Hepatocyte (in vitro differentiated cells): Measurements from ENCODE around the gene TIFAB. TPM values are rescaled to one million over a fixed set of nuclear protein-coding genes. Genes with fewer than 3 reads are reported as not detected.

Experiments
- DNase-seq: peaks from one replicate; pipeline ENCODE4 v3.0.0-alpha.2; 2016; ENCODE audit warnings: low spot score
- H2AFZ ChIP-seq: fragments of 200-600 bp; sonication (generic); 2 replicates; pipeline ENCODE4 v1.6.0; 2016; ENCODE audit warnings: antibody characterized with exemption, mild to moderate bottlenecking
- H3K27ac ChIP-seq: fragments of 200-600 bp; sonication (generic); 2 replicates; pipeline ENCODE4 v1.5.1; 2016; ENCODE audit warnings: mild to moderate bottlenecking
- H3K27me3 ChIP-seq: fragments of 200-600 bp; sonication (generic); 2 replicates; pipeline ENCODE4 v1.6.1; 2016
- H3K36me3 ChIP-seq: fragments of 200-600 bp; sonication (generic); replicated peaks from 2 replicates; pipeline ENCODE4 v1.5.1; 2016; ENCODE audit warnings: low read depth; ENCODE audit not compliant: insufficient read depth
- H3K4me1 ChIP-seq: fragments of 200-600 bp; sonication (generic); 2 replicates; pipeline ENCODE4 v1.5.1; 2016; ENCODE audit warnings: mild to moderate bottlenecking, moderate library complexity; ENCODE audit not compliant: insufficient read depth
- H3K4me2 ChIP-seq: fragments of 200-600 bp; sonication (generic); 2 replicates; pipeline ENCODE4 v1.6.0; 2016
- H3K4me3 ChIP-seq: fragments of 200-600 bp; sonication (generic); 2 replicates; pipeline ENCODE4 v1.5.1; 2016; ENCODE audit warnings: mild to moderate bottlenecking
- H3K79me2 ChIP-seq: fragments of 200-600 bp; sonication (generic); 2 replicates; pipeline ENCODE4 v1.6.0; 2017; ENCODE audit warnings: mild to moderate bottlenecking
- H3K9me2 ChIP-seq: fragments of 200-600 bp; sonication (generic); replicated peaks from 2 replicates; pipeline ENCODE4 v1.6.0; 2017; ENCODE audit warnings: mild to moderate bottlenecking; ENCODE audit not compliant: insufficient read depth
- H3K9me3 ChIP-seq: fragments of 200-600 bp; sonication (generic); 2 replicates; pipeline ENCODE4 v1.5.1; 2016; ENCODE audit warnings: low read depth, mild to moderate bottlenecking
- H4K20me1 ChIP-seq: fragments of 200-600 bp; sonication (generic); 2 replicates; pipeline ENCODE4 v1.6.0; 2016; ENCODE audit warnings: mild to moderate bottlenecking; ENCODE audit not compliant: insufficient read depth, poor library complexity, severe bottlenecking
- EZH2 ChIP-seq: fragments of 200-600 bp; sonication (generic); IDR thresholded peaks from 2 replicates; pipeline ENCODE4 v1.6.1; 2016; ENCODE audit warnings: antibody characterized with exemption, mild to moderate bottlenecking, borderline replicate concordance
- EZH2phosphoT487 ChIP-seq: fragments of 200-600 bp; sonication (generic); IDR thresholded peaks from one replicate; pipeline ENCODE4 v1.6.1; 2018; ENCODE audit warnings: antibody characterized with exemption, mild to moderate bottlenecking, low read depth, moderate library complexity; ENCODE audit not compliant: unreplicated experiment, severe bottlenecking
- WGBS: methylation state at CpG from one replicate; pipeline ENCODE4 v1.1.6; 2016; ENCODE audit warnings: low lambda C conversion rate; ENCODE audit errors: missing lambda C conversion rate; 5-methylcytosine and 5-hydroxymethylcytosine counted together
- polyA plus RNA-seq: library from polyadenylated mRNA; unstranded; fragments of >200 nt; fragmentation: Nextera tagmentation; extraction: Ambion mirVana; gene quantifications from 2 replicates; pipeline ENCODE4 v1.2.1, GENCODE V29; 2016
- total RNA-seq: library from RNA; depleted of rRNA; stranded (reverse); fragments of >200 nt; gene quantifications from 2 replicates; pipeline ENCODE4 v1.2.3, GENCODE V29; 2014
- TF ChIP-seq, protein P1 (sequence below): fragments of 200-600 bp; sonication (generic); IDR thresholded peaks from 2 replicates; pipeline ENCODE4 v1.5.1; 2016; ENCODE audit warnings: antibody characterized with exemption, mild to moderate bottlenecking; ENCODE audit not compliant: poor library complexity

The TIFAB gene
- total and polyA plus RNA-seq, 2 experiments from 2014 or later = not detected

DNA sequence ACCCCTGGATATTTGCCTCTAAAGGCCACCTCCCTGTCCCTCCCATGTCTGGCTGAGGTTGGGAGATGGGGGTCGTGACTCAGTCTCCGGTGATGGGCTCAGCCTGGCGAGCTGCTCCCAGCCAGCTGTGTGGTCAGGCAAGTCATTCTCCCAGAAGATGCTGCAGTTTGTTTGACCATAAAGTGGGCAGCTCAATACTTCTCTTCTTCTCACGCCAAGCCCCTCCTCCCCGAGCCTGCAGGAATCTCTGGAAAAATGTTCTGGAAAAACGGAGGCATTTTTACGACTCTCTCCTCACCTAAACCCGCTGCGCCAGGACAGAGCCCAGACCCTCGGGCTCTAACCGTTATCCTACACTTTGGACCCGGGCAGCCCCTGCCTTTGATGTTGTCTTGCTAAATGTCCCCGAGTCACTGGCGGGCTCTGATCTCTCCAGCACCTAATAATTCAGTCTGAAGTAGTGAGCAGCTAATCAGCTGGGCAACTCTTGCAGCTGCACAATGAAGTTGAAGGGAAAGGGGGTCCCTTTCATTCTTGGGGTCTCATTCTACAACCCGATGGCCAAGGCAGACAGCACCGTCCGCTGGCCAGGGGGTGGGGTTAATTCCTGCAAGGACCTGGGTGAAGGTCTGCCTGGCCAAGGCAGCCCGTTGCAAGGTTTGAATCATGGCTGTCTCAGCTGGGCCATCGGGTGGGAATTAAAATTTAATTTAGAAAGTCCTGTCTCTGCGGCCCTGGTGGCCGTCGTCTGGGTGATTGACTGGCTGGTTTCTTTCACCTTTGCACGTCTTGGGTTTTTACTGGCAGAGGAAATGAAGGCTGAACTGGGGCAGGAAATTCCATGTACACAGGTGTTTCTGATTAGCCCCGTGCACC, 17.3 kb downstream of the TIFAB start:
- WGBS = 46% methylated on average over 24 of the region's 24 CpGs
- Histone ChIP-seq H3K4me3 (no peak overlapping the region), H3K9me3 (no peaks in the 10 kb centered on the region), H3K79me2 (no peaks in the 10 kb centered on the region), H3K27me3 (no peaks in the 10 kb centered on the region), H3K36me3 (no peaks in the 10 kb centered on the region), H3K9me2 (no peaks in the 10 kb centered on the region), H4K20me1 (no peaks in the 10 kb centered on the region), H2AFZ (no peak overlapping the region), H3K27ac (peak overlapping the region; percentile 28), H3K4me2 (peak overlapping the region; percentile 53), H3K4me1 (peaks cover 45% of the 10 kb centered on the region)
- DNase-seq = no peak
- TF ChIP-seq EZH2phosphoT487 = no peak
- TF ChIP-seq, protein P1, sequence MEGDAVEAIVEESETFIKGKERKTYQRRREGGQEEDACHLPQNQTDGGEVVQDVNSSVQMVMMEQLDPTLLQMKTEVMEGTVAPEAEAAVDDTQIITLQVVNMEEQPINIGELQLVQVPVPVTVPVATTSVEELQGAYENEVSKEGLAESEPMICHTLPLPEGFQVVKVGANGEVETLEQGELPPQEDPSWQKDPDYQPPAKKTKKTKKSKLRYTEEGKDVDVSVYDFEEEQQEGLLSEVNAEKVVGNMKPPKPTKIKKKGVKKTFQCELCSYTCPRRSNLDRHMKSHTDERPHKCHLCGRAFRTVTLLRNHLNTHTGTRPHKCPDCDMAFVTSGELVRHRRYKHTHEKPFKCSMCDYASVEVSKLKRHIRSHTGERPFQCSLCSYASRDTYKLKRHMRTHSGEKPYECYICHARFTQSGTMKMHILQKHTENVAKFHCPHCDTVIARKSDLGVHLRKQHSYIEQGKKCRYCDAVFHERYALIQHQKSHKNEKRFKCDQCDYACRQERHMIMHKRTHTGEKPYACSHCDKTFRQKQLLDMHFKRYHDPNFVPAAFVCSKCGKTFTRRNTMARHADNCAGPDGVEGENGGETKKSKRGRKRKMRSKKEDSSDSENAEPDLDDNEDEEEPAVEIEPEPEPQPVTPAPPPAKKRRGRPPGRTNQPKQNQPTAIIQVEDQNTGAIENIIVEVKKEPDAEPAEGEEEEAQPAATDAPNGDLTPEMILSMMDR = no peak
- no peak for TF ChIP-seq EZH2

DNA sequence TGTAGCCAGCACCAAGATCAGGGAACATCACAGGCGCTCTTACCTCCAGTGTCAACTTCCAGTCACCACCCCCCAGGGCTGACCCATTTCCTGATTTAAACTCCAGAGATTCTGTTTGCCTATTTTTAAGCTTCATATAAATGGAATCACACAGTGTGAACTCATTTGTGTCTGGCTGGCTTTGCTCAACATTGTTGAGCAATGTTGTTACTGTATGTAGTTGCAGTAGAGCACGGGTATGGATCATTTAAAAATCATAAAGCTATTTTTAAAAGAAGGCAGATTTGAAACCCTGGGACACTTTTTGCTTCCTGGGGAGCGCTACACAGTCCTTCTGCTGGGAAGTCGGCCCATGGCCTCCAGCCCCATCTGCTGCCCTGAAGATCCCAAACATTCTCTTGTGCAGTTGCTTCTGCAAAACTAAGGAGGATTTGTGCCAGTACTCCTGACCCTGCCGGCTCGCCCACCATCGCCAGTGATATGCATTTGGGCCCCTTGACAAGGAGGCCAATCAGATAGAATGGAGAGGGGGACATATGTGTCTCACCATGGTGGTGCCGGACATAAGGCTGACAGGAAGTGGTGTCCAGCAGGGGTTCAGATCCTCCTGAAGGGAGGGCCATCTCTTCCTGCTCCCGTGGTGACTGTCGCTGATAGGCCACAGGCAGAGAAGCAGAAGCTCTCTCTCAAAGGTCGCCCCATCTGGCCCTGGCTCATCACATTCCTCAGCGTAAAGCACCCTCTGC, 18.3 kb downstream of the TIFAB start:
- no peaks in the 10 kb centered on the region for H3K9me2 ChIP-seq
- no peaks in the 10 kb centered on the region for H3K27me3 ChIP-seq
- no peaks in the 10 kb centered on the region for H4K20me1 ChIP-seq
- H2AFZ ChIP-seq = no peak overlapping the region
- no peaks in the 10 kb centered on the region for H3K36me3 ChIP-seq
- H3K4me1 ChIP-seq = peaks cover 44% of the 10 kb centered on the region
- H3K27ac ChIP-seq = peak overlapping the region; percentile 28
- TF ChIP-seq, protein P1 = no peak
- TF ChIP-seq EZH2 (no peak), EZH2phosphoT487 (no peak)
- no peaks in the 10 kb centered on the region for H3K79me2 ChIP-seq
- peak overlapping the region; percentile 53 for H3K4me2 ChIP-seq
- H3K4me3 ChIP-seq = no peak overlapping the region
- H3K9me3 ChIP-seq = no peaks in the 10 kb centered on the region
- no peak for DNase-seq
- WGBS = 73% methylated on average over 12 of the region's 12 CpGs

DNA sequence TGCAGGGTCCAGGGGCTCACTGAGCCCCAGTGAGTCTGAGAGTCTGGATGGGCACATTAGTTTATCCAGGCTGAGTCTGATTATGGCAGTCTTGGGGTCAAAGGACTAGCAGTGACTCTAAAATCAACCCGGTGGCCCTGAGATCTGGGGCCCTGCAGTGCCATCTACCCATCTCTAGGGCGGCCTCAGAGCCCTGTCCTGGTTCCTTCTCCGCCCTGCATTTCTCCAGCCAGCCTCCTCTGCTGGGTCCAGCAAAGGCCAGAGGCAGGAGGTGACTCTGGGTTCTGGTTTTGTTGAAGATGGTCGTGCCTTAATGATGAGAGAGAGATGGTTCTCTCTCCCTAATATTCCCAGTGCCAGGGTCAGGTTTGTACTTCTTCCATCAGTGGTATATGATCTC, 20.0 kb downstream of the TIFAB start:
- H3K9me2 ChIP-seq = no peaks in the 10 kb centered on the region
- H3K79me2 ChIP-seq = no peaks in the 10 kb centered on the region
- no peak overlapping the region for H3K4me2 ChIP-seq
- no peak overlapping the region for H2AFZ ChIP-seq
- H3K4me1 ChIP-seq = peaks cover 32% of the 10 kb centered on the region
- 93% methylated on average over 4 of the region's 4 CpGs for WGBS
- no peak overlapping the region for H3K27ac ChIP-seq
- no peaks in the 10 kb centered on the region for H3K27me3 ChIP-seq
- H3K36me3 ChIP-seq = no peaks in the 10 kb centered on the region
- TF ChIP-seq, protein P1 = no peak
- TF ChIP-seq EZH2 (no peak), EZH2phosphoT487 (no peak)
- DNase-seq = no peak
- H4K20me1 ChIP-seq = no peaks in the 10 kb centered on the region
- H3K4me3 ChIP-seq = no peak overlapping the region
- H3K9me3 ChIP-seq = peaks cover 6% of the 10 kb centered on the region
